Ovary (tissue), 9 donors: Measurements from ENCODE around the gene AEN. TPM values are rescaled to one million over a fixed set of nuclear protein-coding genes. Genes with fewer than 3 reads are reported as not detected.

ENCODE experiments used
- DNase-seq, 5 donors: peaks; one replicate each; pipeline ENCODE4 v3.0.0-alpha.2; 2019 to 2020
- H3K27ac ChIP-seq, 2 donors: fragments of 200-600 bp; one replicate each; pipeline versions ENCODE4 v1.5.1 to v1.8.0; 2019 to 2022
- H3K27me3 ChIP-seq: fragments of 200-600 bp; one replicate; pipeline ENCODE4 v1.8.0; 2022
- H3K36me3 ChIP-seq: fragments of 200-600 bp; sonication (generic); one replicate; pipeline ENCODE4 v1.5.1; 2019
- H3K4me1 ChIP-seq: one replicate; pipeline ENCODE4 v1.8.1; 2013; ENCODE audit warnings: mild to moderate bottlenecking, moderate library complexity; ENCODE audit not compliant: insufficient read depth
- H3K4me3 ChIP-seq: fragments of 200-600 bp; sonication (generic); one replicate; pipeline ENCODE4 v1.5.1; 2017
- H3K9me3 ChIP-seq, 2 donors: fragments of 200-600 bp in 1 of 2; sonication (generic) in 1 of 2; one replicate each; pipeline versions ENCODE4 v1.5.1 to v1.8.1; 2013 to 2019; ENCODE audit warnings: mild to moderate bottlenecking in 1 of 2, moderate library complexity in 1 of 2
- EP300 ChIP-seq: sonication (generic); formaldehyde crosslinking; IDR thresholded peaks from one replicate; pipeline ENCODE4 v1.6.1; 2017; ENCODE audit warnings: antibody characterized with exemption
- POLR2A ChIP-seq: fragments of 450-650 bp; IDR thresholded peaks from one replicate; pipeline ENCODE4 v1.6.1; 2017; ENCODE audit warnings: antibody characterized with exemption, mild to moderate bottlenecking, moderate library complexity
- WGBS, 3 donors: extraction: QIAGEN DNeasy Blood & Tissue Kit in 1 of 3; methylation state at CpG; one replicate each; pipeline versions ENCODE4 v1.1.5 to v1.1.7; 2013 to 2017; 5-methylcytosine and 5-hydroxymethylcytosine counted together
- intact Hi-C, 4 donors: fragments of 100-400 bp; cut with DNase I; formaldehyde crosslinking; loops; one replicate each; pipeline versions ENCODE4 v1.11.0 to v1.15.1; 2022 to 2023
- polyA plus RNA-seq, 2 donors: library from polyadenylated mRNA; stranded (reverse); fragments of 200-250 nt in 1 of 2; fragments of 350-450 nt in 1 of 2; fragmentation: Illumina TruSeq in 1 of 2; extraction: RNeasy Lipid Tissue Mini Kit (QIAGEN cat#74804) in 1 of 2; gene quantifications; one replicate each; pipeline ENCODE4 v1.2.3, GENCODE V29; 2013 to 2014
- total RNA-seq, 7 donors: library from RNA; depleted of rRNA in 2 of 7; stranded (reverse); fragments of >200 nt in 2 of 7; fragmentation: NEBNext Ultra II Directional in 3 of 7; extraction: Animal tissue kit (Norgen Biotek cat#: 25700) in 3 of 7; gene quantifications; one replicate each; pipeline versions ENCODE4 v1.1.0 to v1.2.4, GENCODE V29; 2016 to 2023
- TF ChIP-seq, protein P1 (sequence below), 3 donors: fragments of 450-650 bp in 2 of 3; fragments of 200-600 bp in 1 of 3; IDR thresholded peaks; one replicate each; pipeline versions ENCODE4 v1.5.1 to v1.8.0; 2016 to 2022; ENCODE audit warnings: antibody characterized with exemption in 3 of 3, mild to moderate bottlenecking in 1 of 3
- donor health status: DM: no; HTN: no; CAD: no; lungs with moderate emphysema.
- donor health status: DM: no; HTN: no; CAD: no.
- donor health status: Bipolar disorder and iron deficiency.
- donor health status: DM: yes; HTN: yes; CAD: no.
- donor health status: DM: no; HTN: no; CAD: no.
- donor health status: DM: yes; HTN: yes; CAD: no.

AEN gene
- total and polyA plus RNA-seq, 9 donors, result 6.9 to 27.1 (median 15.6) TPM

DNA sequence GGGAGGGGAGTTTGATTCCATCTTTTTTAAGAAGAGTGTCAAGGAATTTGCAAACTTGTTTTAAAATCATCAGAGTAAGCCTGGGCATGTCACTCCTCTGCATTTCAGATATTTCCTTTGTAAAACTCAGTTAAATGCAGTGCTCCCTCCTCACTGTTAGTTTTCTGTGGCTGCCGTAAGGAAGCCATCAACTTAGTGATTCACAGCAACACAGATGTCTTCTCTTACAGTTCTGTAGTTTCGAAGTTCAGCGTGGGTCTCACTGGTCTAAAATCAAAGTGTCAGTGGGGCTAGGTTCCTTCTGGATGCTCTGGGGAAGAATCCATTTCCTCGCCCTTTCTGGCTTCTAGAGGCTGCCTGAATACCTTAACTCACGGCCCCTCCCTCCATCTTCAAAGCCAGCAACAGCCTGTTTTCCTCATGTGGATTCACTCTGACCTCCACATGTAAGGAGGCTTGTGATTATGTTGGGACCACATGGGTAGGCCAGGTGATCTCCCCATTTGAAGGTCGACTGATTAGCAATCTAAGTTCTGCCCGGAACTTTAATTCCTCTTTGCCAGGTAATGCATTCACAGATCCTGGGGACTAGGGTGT is 30.1 kb downstream of the AEN start:
- Histone ChIP-seq H3K36me3 (no peaks in the 10 kb centered on the region), H3K27me3 (no peaks in the 10 kb centered on the region), H3K27ac (no peak overlapping the region), H3K4me1 (no peaks in the 10 kb centered on the region), H3K4me3 (no peak overlapping the region), H3K9me3 (no peaks in the 10 kb centered on the region)
- WGBS, 3 donors, result 48 to 56% (median 55%) methylated on average over 7 of the region's 7 CpGs
- DNase-seq, result no peak
- intact Hi-C loops, result loop anchor here in 1 of 4 donors (10.0 kb wide), 1 partner anchor 184 kb away; no protein-coding TSS in a partner anchor
- TF ChIP-seq, protein P1, sequence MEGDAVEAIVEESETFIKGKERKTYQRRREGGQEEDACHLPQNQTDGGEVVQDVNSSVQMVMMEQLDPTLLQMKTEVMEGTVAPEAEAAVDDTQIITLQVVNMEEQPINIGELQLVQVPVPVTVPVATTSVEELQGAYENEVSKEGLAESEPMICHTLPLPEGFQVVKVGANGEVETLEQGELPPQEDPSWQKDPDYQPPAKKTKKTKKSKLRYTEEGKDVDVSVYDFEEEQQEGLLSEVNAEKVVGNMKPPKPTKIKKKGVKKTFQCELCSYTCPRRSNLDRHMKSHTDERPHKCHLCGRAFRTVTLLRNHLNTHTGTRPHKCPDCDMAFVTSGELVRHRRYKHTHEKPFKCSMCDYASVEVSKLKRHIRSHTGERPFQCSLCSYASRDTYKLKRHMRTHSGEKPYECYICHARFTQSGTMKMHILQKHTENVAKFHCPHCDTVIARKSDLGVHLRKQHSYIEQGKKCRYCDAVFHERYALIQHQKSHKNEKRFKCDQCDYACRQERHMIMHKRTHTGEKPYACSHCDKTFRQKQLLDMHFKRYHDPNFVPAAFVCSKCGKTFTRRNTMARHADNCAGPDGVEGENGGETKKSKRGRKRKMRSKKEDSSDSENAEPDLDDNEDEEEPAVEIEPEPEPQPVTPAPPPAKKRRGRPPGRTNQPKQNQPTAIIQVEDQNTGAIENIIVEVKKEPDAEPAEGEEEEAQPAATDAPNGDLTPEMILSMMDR (IDR thresholded peaks at IDR 0.05), result no peak
- no peak for TF ChIP-seq POLR2A
- no peak for TF ChIP-seq EP300

DNA sequence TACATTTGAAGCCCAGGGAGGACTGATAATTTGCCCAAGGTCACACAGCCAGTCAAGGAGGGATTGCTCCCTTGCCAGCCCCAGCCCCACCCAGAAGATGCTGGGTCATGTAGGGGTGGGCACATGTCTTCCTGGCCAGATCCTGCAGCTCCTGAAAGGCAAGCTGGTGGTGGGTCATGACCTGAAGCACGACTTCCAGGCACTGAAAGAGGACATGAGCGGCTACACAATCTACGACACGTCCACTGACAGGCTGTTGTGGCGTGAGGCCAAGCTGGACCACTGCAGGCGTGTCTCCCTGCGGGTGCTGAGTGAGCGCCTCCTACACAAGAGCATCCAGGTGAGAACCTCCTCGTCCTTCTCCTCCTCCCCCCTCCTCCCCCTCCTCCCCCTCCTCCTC is 30.8 kb downstream of the AEN start:
- TF ChIP-seq, protein P1 (IDR thresholded peaks at IDR 0.05), result no peak
- TF ChIP-seq EP300 (no peak), POLR2A (no peak)
- 81 to 85% (median 84%) methylated on average over 9 of the region's 9 CpGs for WGBS, 3 donors
- H3K4me3 ChIP-seq, result no peak overlapping the region
- no peaks in the 10 kb centered on the region for H3K27me3 ChIP-seq
- intact Hi-C loops, result loop anchor here in 1 of 4 donors (10.0 kb wide), 1 partner anchor 183 kb away; no protein-coding TSS in a partner anchor
- H3K9me3 ChIP-seq, result no peaks in the 10 kb centered on the region
- DNase-seq, result no peak
- no peaks in the 10 kb centered on the region for H3K4me1 ChIP-seq
- no peak overlapping the region for H3K27ac ChIP-seq
- no peaks in the 10 kb centered on the region for H3K36me3 ChIP-seq

DNA sequence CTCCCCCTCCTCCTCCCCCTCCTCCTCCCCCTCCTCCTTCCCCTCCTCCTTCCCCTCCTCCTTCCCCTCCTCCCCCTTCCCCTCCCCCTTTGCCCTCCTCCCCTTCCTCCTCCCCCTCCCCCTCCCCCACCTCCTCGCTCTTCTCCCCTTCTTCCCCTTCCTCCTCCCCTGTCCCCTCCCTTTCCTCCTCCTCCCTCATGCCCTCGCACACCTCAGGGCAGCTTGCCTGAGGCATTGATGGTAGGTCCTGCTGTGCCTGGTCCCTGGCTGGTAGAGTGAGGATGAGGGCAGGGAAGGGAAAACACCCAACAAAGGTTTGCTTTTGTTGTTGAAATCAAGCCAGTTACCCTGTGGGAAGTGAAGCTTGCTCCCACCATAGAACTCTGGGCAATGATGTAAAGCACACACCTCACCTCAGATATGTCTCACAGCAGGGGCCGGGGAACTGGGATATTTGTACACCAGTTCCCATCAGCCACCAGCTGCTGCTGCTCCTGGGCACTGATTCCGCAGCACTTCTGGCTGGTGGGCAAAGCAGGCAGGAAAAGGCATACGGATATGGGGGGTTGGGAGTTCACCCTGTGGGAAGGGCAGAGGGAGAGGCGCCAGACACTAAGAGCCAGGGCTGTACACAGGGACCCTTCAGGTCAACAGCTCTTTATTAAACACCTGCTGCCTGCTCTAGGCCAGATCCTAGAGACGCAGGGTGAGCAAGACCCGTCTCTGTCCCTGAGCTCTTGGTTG is 31.5 kb downstream of the AEN start:
- H3K4me3 ChIP-seq, result no peak overlapping the region
- intact Hi-C loops, result loop anchor here in 1 of 4 donors (10.0 kb wide), 1 partner anchor 182 kb away; no protein-coding TSS in a partner anchor
- 72 to 84% (median 80%) methylated on average over 7 to 8 of the region's 8 CpGs for WGBS, 3 donors
- no peaks in the 10 kb centered on the region for H3K4me1 ChIP-seq
- H3K27ac ChIP-seq, result no peak overlapping the region
- H3K27me3 ChIP-seq, result no peaks in the 10 kb centered on the region
- no peaks in the 10 kb centered on the region for H3K9me3 ChIP-seq
- no peak for TF ChIP-seq EP300
- no peak for TF ChIP-seq POLR2A
- TF ChIP-seq, protein P1 (IDR thresholded peaks at IDR 0.05), result no peak
- no peaks in the 10 kb centered on the region for H3K36me3 ChIP-seq
- DNase-seq, result no peak

DNA sequence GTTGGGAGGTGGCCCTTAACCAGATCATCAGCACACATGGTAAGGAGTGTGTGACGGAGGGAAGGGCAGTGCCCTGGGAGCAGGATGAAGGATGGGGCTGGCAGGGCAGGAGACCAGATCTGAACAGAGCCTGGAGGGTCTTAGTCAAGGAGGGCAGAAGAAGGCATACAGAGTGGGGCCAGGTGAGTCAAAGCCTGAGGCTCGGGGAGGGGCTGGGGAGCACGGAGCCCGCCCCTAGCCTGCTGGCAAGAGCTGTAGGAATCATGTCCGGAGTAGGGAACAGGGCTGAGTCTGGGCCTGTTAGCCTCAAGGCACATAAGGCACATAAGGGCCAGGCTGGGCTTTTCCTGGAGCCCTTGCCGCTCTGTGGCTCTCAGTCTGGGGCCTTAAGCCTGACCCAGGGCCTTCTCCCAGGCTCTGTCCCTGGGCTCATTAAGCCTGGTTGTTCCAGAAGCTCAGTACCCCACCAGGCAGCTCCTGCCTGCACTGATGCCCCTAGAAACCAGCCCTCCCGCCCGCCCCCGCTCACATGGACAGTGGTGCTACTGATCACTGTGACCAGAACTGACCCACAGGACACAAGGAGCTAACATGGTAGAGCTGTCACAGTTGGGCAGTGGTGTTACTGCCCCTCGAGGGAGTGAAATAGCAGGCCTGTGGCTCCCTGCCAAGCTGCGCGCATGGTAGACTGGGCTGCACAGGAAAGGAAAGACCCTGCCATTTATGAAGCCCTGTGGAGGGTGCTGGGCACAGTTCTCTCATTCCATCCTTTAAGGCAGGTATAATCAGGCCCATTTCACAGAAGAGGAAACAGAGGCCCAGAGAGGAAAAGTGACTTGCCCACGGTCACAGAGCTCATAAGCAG is 32.3 kb downstream of the AEN start:
- Histone ChIP-seq H3K27ac (no peak overlapping the region), H3K36me3 (no peaks in the 10 kb centered on the region), H3K4me3 (no peak overlapping the region), H3K9me3 (no peaks in the 10 kb centered on the region), H3K27me3 (no peaks in the 10 kb centered on the region), H3K4me1 (no peaks in the 10 kb centered on the region)
- 86 to 89% (median 87%) methylated on average over 12 to 13 of the region's 13 CpGs for WGBS, 3 donors
- DNase-seq, result no peak
- intact Hi-C loops, result loop anchor here in 1 of 4 donors (10.0 kb wide), 1 partner anchor 181 kb away; no protein-coding TSS in a partner anchor
- TF ChIP-seq EP300, result no peak
- TF ChIP-seq POLR2A, result no peak
- TF ChIP-seq, protein P1 (IDR thresholded peaks at IDR 0.05), result no peak
